CMK (cell line): ENCODE data around the gene SLC7A11.

Experiments
- DNase-seq: peaks from one replicate; pipeline ENCODE4 v3.0.0-alpha.2; 2010; ENCODE audit warnings: low read depth

The SLC7A11 gene

GRCh38 chr4:138205531-138206233 is 36.5 kb downstream of the SLC7A11 start:
- no peak for DNase-seq

GRCh38 chr4:138204507-138204906 is 37.6 kb downstream of the SLC7A11 start:
- no peak for DNase-seq

- no peak for DNase-seq
Observed at GRCh38 chr4:138202686-138203085, 39.5 kb downstream of the SLC7A11 start.

- no peak for DNase-seq
Observed at GRCh38 chr4:138200236-138200590, 41.9 kb downstream of the SLC7A11 start.

- no peak for DNase-seq
Observed at GRCh38 chr4:138199568-138200235, 42.4 kb downstream of the SLC7A11 start.

GRCh38 chr4:138196153-138196552 is 46.0 kb downstream of the SLC7A11 start:
- no peak for DNase-seq

- DNase-seq: no peak
Observed at GRCh38 chr4:138193963-138194362, 48.2 kb downstream of the SLC7A11 start.

- DNase-seq: no peak
Observed at GRCh38 chr4:138192113-138192512, 50.0 kb downstream of the SLC7A11 start.

- no peak for DNase-seq
Observed at GRCh38 chr4:138190452-138190858, 51.7 kb downstream of the SLC7A11 start.

GRCh38 chr4:138189206-138189605 is 52.9 kb downstream of the SLC7A11 start:
- no peak for DNase-seq

- DNase-seq: no peak
Observed at GRCh38 chr4:138188406-138189084, 53.6 kb downstream of the SLC7A11 start.

GRCh38 chr4:138185859-138186645 is 56.1 kb downstream of the SLC7A11 start:
- no peak for DNase-seq

- no peak for DNase-seq
Observed at GRCh38 chr4:138184886-138185285, 57.3 kb downstream of the SLC7A11 start.

- DNase-seq: peak; percentile 8
Observed at GRCh38 chr4:138182838-138183426, 59.2 kb downstream of the SLC7A11 start.

- DNase-seq: no peak
Observed at GRCh38 chr4:138181287-138181686, 60.9 kb downstream of the SLC7A11 start.

- DNase-seq: no peak
Observed at GRCh38 chr4:138178566-138178965, 63.6 kb downstream of the SLC7A11 start.

GRCh38 chr4:138177278-138177968 is 64.7 kb downstream of the SLC7A11 start:
- no peak for DNase-seq

- no peak for DNase-seq
Observed at GRCh38 chr4:138174981-138175794, 67.0 kb downstream of the SLC7A11 start.

- no peak for DNase-seq
Observed at GRCh38 chr4:138164208-138164607, 77.9 kb downstream of the SLC7A11 start.

GRCh38 chr4:138163171-138163570 is 79.0 kb downstream of the SLC7A11 start:
- DNase-seq: no peak

- no peak for DNase-seq
Observed at GRCh38 chr4:138162259-138162658, 79.9 kb downstream of the SLC7A11 start.
